Adipocyte (in vitro differentiated cells): ENCODE measurements around the gene SGF29.
"Not testable (repeated sequence)": the region's sequence is repeated elsewhere in the genome, so short reads cannot be mapped to it uniquely, and the experiment has no call there.

Source experiments
- DNase-seq: peaks from one replicate; pipeline ENCODE4 v3.0.0-alpha.2; 2015; ENCODE audit warnings: low read depth
- H3K27me3 ChIP-seq: replicated peaks from 2 replicates; pipeline ENCODE4 v1.7.0; 2013; ENCODE audit warnings: mild to moderate bottlenecking, low read length, moderate library complexity; ENCODE audit not compliant: control insufficient read depth, insufficient read depth
- H3K36me3 ChIP-seq: 2 replicates; pipeline ENCODE4 v1.7.0; 2013; ENCODE audit warnings: low read length, mild to moderate bottlenecking, moderate library complexity; ENCODE audit not compliant: control insufficient read depth, insufficient read depth, severe bottlenecking
- H3K4me1 ChIP-seq: 2 replicates; pipeline ENCODE4 v1.7.0; 2013; ENCODE audit warnings: mild to moderate bottlenecking, low read length, moderate library complexity; ENCODE audit not compliant: control insufficient read depth, insufficient read depth
- H3K4me3 ChIP-seq: 2 replicates; pipeline ENCODE4 v1.7.0; 2013; ENCODE audit warnings: mild to moderate bottlenecking, low read length, moderate library complexity
- H3K9ac ChIP-seq: 2 replicates; pipeline ENCODE4 v1.7.0; 2013; ENCODE audit warnings: mild to moderate bottlenecking, low read length, moderate library complexity
- H3K9me3 ChIP-seq: 2 replicates; pipeline ENCODE4 v1.7.0; 2013; ENCODE audit warnings: mild to moderate bottlenecking, low read length, moderate library complexity; ENCODE audit not compliant: control insufficient read depth

The SGF29 gene

GRCh38 chr16:28554634-28555423 is 1.1 kb downstream of the SGF29 start:
- Histone ChIP-seq H3K27me3 (no peaks in the 10 kb centered on the region), H3K9me3 (no peaks in the 10 kb centered on the region), H3K36me3 (peaks cover 5% of the 10 kb centered on the region), H3K4me3 (peak overlapping the region; percentile 87), H3K4me1 (peaks cover 17% of the 10 kb centered on the region), H3K9ac (peak overlapping the region; percentile 75)
- DNase-seq: no peak

- Histone ChIP-seq H3K9me3 (no peaks in the 10 kb centered on the region), H3K9ac (no peak overlapping the region), H3K4me1 (peaks cover 17% of the 10 kb centered on the region), H3K4me3 (no peak overlapping the region), H3K27me3 (no peaks in the 10 kb centered on the region), H3K36me3 (peaks cover 5% of the 10 kb centered on the region)
- DNase-seq: no peak
These were observed 1.8 kb downstream of the SGF29 start for GRCh38 chr16:28555561-28555960.

- peaks cover 23% of the 10 kb centered on the region for H3K4me1 ChIP-seq
- no peaks in the 10 kb centered on the region for H3K27me3 ChIP-seq
- DNase-seq: no peak
- H3K9me3 ChIP-seq: no peaks in the 10 kb centered on the region
- peaks cover 5% of the 10 kb centered on the region for H3K36me3 ChIP-seq
- no peak overlapping the region for H3K4me3 ChIP-seq
- no peak overlapping the region for H3K9ac ChIP-seq
These were observed 3.2 kb downstream of the SGF29 start for GRCh38 chr16:28556914-28557320.

GRCh38 chr16:28558456-28558855 is 4.7 kb downstream of the SGF29 start:
- no peak overlapping the region for H3K4me3 ChIP-seq
- H3K36me3 ChIP-seq: peaks cover 5% of the 10 kb centered on the region
- no peaks in the 10 kb centered on the region for H3K27me3 ChIP-seq
- no peaks in the 10 kb centered on the region for H3K9me3 ChIP-seq
- H3K4me1 ChIP-seq: peaks cover 24% of the 10 kb centered on the region
- DNase-seq: no peak
- no peak overlapping the region for H3K9ac ChIP-seq

- no peak for DNase-seq
- Histone ChIP-seq H3K9ac (no peak overlapping the region), H3K9me3 (no peaks in the 10 kb centered on the region), H3K4me1 (peaks cover 17% of the 10 kb centered on the region), H3K36me3 (peaks cover 5% of the 10 kb centered on the region), H3K27me3 (no peaks in the 10 kb centered on the region), H3K4me3 (no peak overlapping the region)
These were observed 8.0 kb downstream of the SGF29 start for GRCh38 chr16:28561557-28562187.

- DNase-seq: no peak
- H3K4me1 ChIP-seq: peaks cover 12% of the 10 kb centered on the region
- peaks cover 3% of the 10 kb centered on the region for H3K9me3 ChIP-seq
- H3K36me3 ChIP-seq: peaks cover 5% of the 10 kb centered on the region
- no peaks in the 10 kb centered on the region for H3K27me3 ChIP-seq
- no peak overlapping the region for H3K4me3 ChIP-seq
- no peak overlapping the region for H3K9ac ChIP-seq
These were observed 8.5 kb downstream of the SGF29 start for GRCh38 chr16:28562199-28562598.

- H3K9me3 ChIP-seq: peaks cover 7% of the 10 kb centered on the region
- H3K4me3 ChIP-seq: no peak overlapping the region
- H3K4me1 ChIP-seq: peaks cover 7% of the 10 kb centered on the region
- peaks cover 5% of the 10 kb centered on the region for H3K36me3 ChIP-seq
- H3K27me3 ChIP-seq: no peaks in the 10 kb centered on the region
- DNase-seq: no peak
- H3K9ac ChIP-seq: no peak overlapping the region
These were observed 9.5 kb downstream of the SGF29 start for GRCh38 chr16:28563218-28563617.

- not testable (repeated sequence) for H3K27me3 ChIP-seq, DNase-seq, H3K36me3 ChIP-seq, H3K4me3 ChIP-seq, H3K9ac ChIP-seq, H3K9me3 ChIP-seq
- H3K4me1 ChIP-seq: peaks cover 13% of the 10 kb centered on the region
These were observed 12.7 kb downstream of the SGF29 start for GRCh38 chr16:28566233-28566925.

- H3K9ac ChIP-seq: no peak overlapping the region
- H3K4me3 ChIP-seq: no peak overlapping the region
- no peaks in the 10 kb centered on the region for H3K27me3 ChIP-seq
- DNase-seq: no peak
- no peaks in the 10 kb centered on the region for H3K36me3 ChIP-seq
- peaks cover 7% of the 10 kb centered on the region for H3K9me3 ChIP-seq
- H3K4me1 ChIP-seq: peaks cover 5% of the 10 kb centered on the region
These were observed 13.6 kb downstream of the SGF29 start for GRCh38 chr16:28567292-28567691.

- Histone ChIP-seq H3K9ac (no peak overlapping the region), H3K9me3 (peaks cover 7% of the 10 kb centered on the region)
- DNase-seq: peak; percentile 24
These were observed 15.3 kb downstream of the SGF29 start for GRCh38 chr16:28569021-28569420.

GRCh38 chr16:28569968-28570752 is 16.4 kb downstream of the SGF29 start:
- Histone ChIP-seq H3K9ac (no peak overlapping the region), H3K4me1 (peaks cover 14% of the 10 kb centered on the region), H3K27me3 (no peaks in the 10 kb centered on the region), H3K9me3 (peaks cover 7% of the 10 kb centered on the region), H3K36me3 (no peaks in the 10 kb centered on the region), H3K4me3 (no peak overlapping the region)
- no peak for DNase-seq

More at GRCh38 chr16:28569021-28569420, 15.3 kb downstream of the SGF29 start:
- Histone ChIP-seq H3K4me3 (no peak overlapping the region), H3K36me3 (no peaks in the 10 kb centered on the region), H3K27me3 (no peaks in the 10 kb centered on the region), H3K4me1 (peaks cover 14% of the 10 kb centered on the region)
